Measurements from ENCODE around the gene PKNOX2.
A peak's percentile ranks its signal among the peaks of the same experiment; 100 is the strongest.

The PKNOX2 gene

DNA sequence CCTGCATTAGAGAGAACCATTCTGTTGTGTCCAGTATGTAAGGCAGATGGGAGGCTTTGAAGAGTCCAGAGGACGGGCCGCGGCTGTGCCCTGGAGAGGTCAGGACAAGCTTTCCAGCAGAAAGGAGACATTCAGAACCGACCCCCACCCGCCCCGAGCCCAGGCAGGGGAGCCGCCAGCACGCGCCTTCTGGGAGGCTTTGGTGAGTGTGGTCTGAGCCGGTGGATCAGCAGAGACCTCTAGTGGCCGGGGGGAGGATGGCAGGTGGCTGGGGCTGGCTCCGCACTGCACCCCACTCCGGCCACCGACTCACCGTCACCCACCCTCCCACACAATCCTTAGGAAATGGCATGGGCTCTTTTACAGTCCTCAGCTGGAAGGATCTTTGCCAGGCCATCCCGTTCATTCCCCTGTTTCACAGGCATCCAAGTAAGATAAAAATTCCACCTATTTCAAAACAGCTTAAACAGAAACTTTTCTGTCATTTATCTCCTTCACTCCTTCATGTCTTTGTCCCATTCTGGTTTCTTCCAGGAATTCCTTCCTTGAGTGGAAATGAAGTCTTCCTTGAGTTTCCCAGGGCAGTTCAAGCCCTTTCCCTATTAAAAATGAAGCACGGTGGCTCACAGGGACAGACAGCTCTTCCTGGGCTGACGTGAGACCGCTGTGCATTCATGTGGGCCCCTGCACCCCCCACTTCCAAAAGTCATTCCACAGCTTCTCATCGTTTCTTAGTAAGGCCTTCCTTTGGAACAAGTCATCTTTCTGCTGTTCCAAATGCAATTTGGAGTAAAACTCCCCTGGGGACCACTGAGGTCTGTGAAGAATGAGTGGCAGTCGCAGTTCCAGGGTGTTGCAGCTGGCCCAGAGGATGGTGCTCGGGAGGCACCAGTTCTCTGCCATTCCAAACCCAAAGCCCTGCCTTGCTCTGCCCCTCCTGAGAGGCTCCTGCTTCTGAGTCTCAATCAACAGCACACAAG lies 240.6 kb downstream of the PKNOX2 start:
- DNase-seq (ENCODE audit: low read depth in 2 of 2) = peak in 1 of 2 experiments; percentile 11

GRCh38 chr11:125407046-125407445 lies 242.5 kb downstream of the PKNOX2 start:
- DNase-seq (ENCODE audit: low read depth in 2 of 2) = no peak

- DNase-seq (ENCODE audit: low read depth in 2 of 2) = no peak
Observed at GRCh38 chr11:125408311-125408711, 243.8 kb downstream of the PKNOX2 start.

DNA sequence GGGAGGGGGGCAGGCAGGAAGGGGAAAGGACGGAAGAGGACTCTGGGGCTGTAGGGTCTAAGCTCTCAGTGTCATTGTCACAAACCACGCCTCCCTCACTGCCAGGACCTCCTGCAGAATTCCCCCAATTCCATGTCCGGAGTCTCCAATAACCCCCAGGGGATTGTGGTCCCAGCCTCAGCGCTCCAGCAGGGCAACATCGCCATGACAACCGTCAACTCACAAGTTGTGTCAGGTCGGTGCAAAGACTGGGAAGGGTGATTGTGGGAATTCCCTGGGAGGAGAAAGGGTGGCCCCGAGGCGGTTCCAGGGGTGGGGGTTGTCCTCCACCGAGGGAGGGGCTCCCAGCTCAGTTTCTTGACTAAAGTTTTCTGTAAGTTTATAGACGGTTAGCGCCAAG lies 245.5 kb downstream of the PKNOX2 start:
- DNase-seq (ENCODE audit: low read depth in 2 of 2) = no peak

GRCh38 chr11:125412177-125412496 lies 247.6 kb downstream of the PKNOX2 start:
- DNase-seq (ENCODE audit: low read depth in 2 of 2) = no peak

DNA sequence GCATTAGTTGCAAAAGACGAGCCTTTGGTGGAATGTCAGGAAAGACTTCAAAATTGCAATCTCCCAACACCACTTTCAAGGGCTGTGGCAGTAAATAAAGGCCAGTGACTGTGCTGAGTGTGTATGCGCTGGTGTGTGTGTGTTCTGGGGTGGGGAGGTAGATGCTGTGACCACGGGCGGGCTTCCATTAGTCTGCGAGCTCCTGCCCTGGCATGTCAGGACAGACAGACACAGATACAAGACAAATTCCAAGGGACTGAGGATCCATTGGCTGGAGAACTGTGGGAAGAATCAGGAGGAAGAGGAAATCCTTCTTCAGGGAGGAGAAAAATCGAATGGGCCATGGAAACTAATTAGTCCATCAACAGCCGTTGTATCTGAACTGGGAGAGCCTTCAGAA lies 248.0 kb downstream of the PKNOX2 start:
- DNase-seq (ENCODE audit: low read depth in 2 of 2) = no peak

GRCh38 chr11:125413226-125413625 lies 248.7 kb downstream of the PKNOX2 start:
- no peak for DNase-seq (ENCODE audit: low read depth in 2 of 2)

- no peak for DNase-seq (ENCODE audit: low read depth in 2 of 2)
Observed at GRCh38 chr11:125414121-125414520, 249.6 kb downstream of the PKNOX2 start.

DNA sequence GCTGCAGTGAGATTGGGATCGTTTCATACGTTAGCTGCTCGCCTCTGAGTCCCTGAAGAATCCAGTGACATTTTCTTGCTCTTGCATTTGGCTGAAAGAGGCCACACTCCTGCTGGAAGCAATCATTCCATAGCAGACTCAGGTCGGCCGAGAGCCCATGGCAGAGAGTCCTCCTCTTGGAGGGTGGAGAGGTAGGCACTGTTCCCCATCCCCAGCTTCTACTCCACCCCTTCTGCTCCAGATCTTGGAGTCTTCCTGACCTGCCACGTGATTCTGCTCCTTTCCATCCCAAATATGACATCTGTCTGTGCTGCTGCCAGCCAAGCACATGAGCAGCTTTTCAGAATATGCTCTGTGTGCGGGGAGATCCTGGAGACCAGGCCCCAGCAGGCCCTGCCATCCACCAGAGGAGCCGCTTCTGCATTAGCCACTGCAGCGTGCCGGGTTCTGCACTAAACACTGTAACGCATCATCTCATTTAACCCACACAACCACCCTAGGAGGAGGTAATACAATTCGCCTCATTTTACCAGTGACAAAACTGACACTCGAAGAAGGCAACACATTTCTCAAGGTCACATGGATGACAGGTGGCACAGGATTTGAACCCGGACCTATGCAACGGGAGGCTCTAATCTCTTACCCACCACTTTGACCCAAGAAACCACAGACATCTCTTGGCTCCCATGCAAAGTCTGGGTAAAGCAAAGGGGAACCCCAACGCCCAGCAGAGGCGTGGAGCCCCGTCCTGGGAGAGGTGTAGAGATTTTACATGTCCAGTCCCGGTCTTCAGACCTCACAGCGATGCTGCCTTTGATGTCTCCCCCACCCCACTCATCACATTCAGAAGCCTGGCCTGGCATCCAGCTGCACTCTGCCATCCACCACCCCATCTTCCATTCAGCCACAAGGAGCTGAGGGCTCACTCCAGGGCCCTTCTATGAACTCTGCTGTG lies 252.7 kb downstream of the PKNOX2 start:
- DNase-seq (ENCODE audit: low read depth in 2 of 2) = no peak

- no peak for DNase-seq (ENCODE audit: low read depth in 2 of 2)
Observed at GRCh38 chr11:125418396-125418795, 253.8 kb downstream of the PKNOX2 start.

GRCh38 chr11:125422681-125423080 lies 258.1 kb downstream of the PKNOX2 start:
- no peak for DNase-seq (ENCODE audit: low read depth in 2 of 2)

GRCh38 chr11:125423247-125423849 lies 258.8 kb downstream of the PKNOX2 start:
- DNase-seq (ENCODE audit: low read depth in 2 of 2) = no peak

DNA sequence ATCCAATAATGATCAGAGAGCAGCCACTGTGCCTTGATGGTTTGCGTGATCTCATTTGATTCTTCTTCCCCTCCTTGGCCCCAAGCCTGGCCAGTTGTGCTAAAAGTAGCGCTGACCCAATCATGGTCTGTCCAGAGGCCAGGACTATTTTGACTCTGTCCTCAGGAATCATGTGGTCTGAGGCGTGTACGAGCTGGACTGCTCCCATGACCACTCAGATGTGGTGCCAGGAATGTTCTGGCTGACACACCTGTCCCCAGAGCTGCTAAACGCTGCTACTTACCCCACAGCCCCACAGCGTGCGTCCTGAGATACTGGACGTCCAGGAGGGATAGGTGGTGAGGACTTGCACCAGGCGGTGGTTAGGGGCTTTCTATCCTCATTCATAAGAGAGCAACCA lies 261.1 kb downstream of the PKNOX2 start:
- no peak for DNase-seq (ENCODE audit: low read depth in 2 of 2)

DNA sequence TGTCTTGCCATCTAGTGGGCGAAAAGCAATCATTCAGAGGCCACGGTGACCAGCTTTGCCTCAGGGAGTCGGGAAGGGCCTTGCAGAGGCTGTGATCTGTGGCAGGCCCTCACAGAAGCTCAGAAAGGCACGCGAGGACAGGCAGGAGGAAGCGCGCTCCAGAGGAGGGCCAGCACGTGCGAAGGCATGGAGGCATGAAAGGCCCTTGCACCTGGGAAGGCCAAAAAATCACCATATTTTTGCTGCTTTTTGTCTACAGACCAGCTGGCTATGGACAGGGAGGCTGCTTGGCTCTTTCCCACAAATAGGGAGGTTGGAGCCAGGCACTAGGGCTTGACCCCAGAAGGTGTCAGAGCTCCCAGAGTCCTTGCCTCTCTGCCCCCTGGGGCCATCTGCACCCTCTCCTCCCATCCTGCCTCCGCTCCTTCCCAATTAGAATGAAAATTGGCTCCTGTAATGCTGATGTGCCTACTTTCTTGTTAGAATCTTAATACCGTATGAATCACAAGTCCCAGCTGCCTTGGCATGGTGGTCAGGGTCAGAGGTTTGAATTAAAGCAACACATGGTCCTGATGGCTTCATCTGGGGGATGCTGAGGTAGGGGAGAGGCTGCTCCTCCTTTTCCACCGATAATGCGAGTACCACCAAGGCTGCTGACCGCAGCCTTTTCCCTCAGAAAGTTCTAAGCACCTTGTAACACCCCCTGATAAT lies 262.4 kb downstream of the PKNOX2 start:
- DNase-seq (ENCODE audit: low read depth in 2 of 2) = no peak

GRCh38 chr11:125428486-125429173 lies 264.1 kb downstream of the PKNOX2 start:
- DNase-seq (ENCODE audit: low read depth in 2 of 2) = no peak

GRCh38 chr11:125429174-125429707 lies 264.7 kb downstream of the PKNOX2 start:
- DNase-seq (ENCODE audit: low read depth in 2 of 2) = no peak

GRCh38 chr11:125429807-125430678 lies 265.5 kb downstream of the PKNOX2 start:
- DNase-seq (ENCODE audit: low read depth in 2 of 2) = no peak

DNA sequence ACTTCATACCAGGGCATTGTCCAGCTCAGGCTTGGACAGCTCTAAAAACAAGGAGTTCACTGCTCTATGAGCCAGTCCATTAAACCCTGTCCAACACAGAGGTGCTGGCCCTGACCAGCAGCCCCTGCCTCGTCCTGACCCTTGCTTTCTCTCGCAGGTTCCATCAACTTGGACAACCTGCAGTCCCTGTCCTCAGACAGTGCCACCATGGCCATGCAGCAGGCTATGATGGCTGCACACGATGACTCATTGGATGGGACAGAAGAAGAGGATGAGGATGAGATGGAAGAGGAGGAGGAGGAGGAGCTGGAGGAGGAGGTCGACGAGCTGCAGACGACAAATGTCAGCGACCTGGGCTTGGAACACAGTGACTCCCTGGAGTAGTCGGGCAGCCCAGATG lies 266.5 kb downstream of the PKNOX2 start:
- no peak for DNase-seq (ENCODE audit: low read depth in 2 of 2)

- no peak for DNase-seq (ENCODE audit: low read depth in 2 of 2)
Observed at GRCh38 chr11:125431481-125431880, 266.9 kb downstream of the PKNOX2 start.
